ENCODE data around the gene PCSK2.

The PCSK2 gene

DNA sequence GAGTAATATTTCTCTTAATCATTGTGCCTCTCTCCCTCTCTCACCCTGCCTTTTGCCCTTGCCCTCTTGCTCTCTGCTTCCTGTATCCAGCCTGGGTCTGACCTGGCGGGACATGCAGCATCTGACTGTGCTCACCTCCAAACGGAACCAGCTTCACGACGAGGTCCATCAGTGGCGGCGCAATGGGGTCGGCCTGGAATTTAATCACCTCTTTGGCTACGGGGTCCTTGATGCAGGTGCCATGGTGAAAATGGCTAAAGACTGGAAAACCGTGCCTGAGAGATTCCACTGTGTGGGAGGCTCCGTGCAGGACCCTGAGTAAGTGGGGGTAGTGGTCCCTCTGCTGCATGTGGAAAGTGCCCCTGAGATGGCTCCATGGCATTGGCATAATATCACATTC is 238.4 kb downstream of the PCSK2 start:
- DNase-seq (ENCODE audit: extremely low read depth, insufficient read length): no peak
- no peak overlapping the region for H3K4me3 ChIP-seq (replicated peaks; ENCODE audit: low read depth, low read length)
- TF ChIP-seq, protein P1, sequence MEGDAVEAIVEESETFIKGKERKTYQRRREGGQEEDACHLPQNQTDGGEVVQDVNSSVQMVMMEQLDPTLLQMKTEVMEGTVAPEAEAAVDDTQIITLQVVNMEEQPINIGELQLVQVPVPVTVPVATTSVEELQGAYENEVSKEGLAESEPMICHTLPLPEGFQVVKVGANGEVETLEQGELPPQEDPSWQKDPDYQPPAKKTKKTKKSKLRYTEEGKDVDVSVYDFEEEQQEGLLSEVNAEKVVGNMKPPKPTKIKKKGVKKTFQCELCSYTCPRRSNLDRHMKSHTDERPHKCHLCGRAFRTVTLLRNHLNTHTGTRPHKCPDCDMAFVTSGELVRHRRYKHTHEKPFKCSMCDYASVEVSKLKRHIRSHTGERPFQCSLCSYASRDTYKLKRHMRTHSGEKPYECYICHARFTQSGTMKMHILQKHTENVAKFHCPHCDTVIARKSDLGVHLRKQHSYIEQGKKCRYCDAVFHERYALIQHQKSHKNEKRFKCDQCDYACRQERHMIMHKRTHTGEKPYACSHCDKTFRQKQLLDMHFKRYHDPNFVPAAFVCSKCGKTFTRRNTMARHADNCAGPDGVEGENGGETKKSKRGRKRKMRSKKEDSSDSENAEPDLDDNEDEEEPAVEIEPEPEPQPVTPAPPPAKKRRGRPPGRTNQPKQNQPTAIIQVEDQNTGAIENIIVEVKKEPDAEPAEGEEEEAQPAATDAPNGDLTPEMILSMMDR (IDR thresholded peaks at IDR 0.05; ENCODE audit: insufficient read depth, low read length, poor library complexity, severe bottlenecking): no peak
- no peaks in the 10 kb centered on the region for H3K36me3 ChIP-seq (ENCODE audit: control insufficient read depth, insufficient read depth, low read length)
- H3K27me3 ChIP-seq (replicated peaks; ENCODE audit: control insufficient read depth, insufficient read depth, low read length): no peaks in the 10 kb centered on the region

DNA sequence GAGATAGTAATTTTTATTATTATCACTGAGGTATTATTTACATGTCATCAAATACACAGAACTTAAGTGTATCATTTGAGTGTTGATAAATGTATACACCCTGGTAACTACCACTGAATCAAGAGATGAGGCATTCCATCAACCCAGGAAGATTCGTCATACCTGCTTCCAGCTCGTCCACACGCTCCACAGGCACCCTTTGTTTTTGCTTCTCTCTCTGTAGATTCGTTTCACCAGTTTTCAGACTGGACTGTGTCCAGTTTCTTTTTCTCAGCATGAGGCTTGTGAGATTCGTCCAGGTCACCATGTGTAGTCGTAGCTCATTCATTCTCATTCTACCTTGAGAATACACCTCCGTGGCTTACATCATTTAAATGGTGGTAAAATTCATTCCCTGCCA is 239.8 kb downstream of the PCSK2 start:
- TF ChIP-seq, protein P1 (IDR thresholded peaks at IDR 0.05; ENCODE audit: insufficient read depth, low read length, poor library complexity, severe bottlenecking): no peak
- DNase-seq (ENCODE audit: extremely low read depth, insufficient read length): no peak
- no peak overlapping the region for H3K4me3 ChIP-seq (replicated peaks; ENCODE audit: low read depth, low read length)
- H3K36me3 ChIP-seq (ENCODE audit: control insufficient read depth, insufficient read depth, low read length): no peaks in the 10 kb centered on the region
- no peaks in the 10 kb centered on the region for H3K27me3 ChIP-seq (replicated peaks; ENCODE audit: control insufficient read depth, insufficient read depth, low read length)

DNA sequence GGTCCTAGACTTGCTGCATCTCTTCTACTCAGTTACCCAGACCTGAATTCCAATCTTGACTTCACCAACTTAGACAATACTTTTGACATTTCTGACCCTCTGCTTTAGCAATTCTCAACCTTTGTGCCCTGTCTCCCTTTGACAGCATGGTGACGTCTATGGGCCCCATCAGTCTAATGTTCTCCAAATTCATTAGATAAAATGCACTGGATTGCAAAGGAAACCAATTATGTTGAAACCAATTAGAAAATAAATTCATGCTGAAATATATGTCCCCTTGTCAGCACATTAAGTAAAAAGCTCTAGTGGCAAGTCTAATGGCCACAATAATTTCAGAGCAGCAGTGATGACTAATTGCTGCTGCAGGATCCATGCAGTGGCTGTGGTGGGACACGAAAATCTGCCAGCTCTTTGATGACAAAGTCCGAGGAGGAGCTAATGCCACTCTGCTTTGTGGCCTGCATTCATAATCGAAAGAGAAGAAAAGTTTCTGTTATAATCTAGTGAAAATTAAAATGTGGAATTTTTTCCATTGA is 240.3 kb downstream of the PCSK2 start:
- H3K4me3 ChIP-seq (replicated peaks; ENCODE audit: low read depth, low read length): no peak overlapping the region
- TF ChIP-seq, protein P1 (IDR thresholded peaks at IDR 0.05; ENCODE audit: insufficient read depth, low read length, poor library complexity, severe bottlenecking): no peak
- no peak for DNase-seq (ENCODE audit: extremely low read depth, insufficient read length)
- no peaks in the 10 kb centered on the region for H3K27me3 ChIP-seq (replicated peaks; ENCODE audit: control insufficient read depth, insufficient read depth, low read length)
- no peaks in the 10 kb centered on the region for H3K36me3 ChIP-seq (ENCODE audit: control insufficient read depth, insufficient read depth, low read length)

DNA sequence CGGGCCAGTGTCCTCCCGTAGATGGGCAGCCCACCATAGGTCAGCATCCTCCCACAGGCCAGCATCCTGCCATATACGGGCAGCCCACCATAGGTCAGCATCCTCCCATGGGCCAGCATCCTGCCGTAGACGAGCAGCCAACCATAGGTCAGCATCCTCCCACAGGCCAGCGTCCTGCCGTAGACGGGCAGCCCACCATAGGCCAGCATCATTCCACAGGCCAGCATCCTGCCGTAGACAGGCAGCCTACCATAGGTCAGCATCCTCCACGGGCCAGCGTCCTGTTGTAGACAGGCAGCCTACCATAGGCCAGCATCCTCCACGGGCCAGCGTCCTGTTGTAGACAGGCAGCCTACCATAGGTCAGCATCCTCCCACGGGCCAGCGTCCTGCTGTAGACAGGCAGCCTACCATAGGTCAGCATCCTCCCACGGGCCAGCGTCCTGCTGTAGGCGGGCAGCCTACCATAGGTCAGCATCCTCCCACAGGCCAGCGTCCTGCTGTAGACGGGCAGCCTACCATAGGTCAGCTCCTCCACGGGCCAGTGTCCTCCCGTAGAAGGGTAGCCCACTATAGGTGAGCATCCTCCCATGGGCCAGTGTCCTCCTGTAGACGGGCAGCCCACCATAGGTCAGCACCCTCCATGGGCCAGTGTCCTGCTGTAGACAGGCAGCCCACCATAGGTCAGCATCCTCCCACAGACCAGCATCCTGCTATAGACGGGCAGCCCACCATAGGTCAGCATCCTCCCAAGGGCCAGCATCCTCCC is 241.4 kb downstream of the PCSK2 start:
- H3K4me3 ChIP-seq (replicated peaks; ENCODE audit: low read depth, low read length): no peak overlapping the region
- DNase-seq (ENCODE audit: extremely low read depth, insufficient read length): no peak
- no peaks in the 10 kb centered on the region for H3K27me3 ChIP-seq (replicated peaks; ENCODE audit: control insufficient read depth, insufficient read depth, low read length)
- H3K36me3 ChIP-seq (ENCODE audit: control insufficient read depth, insufficient read depth, low read length): no peaks in the 10 kb centered on the region
- TF ChIP-seq, protein P1 (IDR thresholded peaks at IDR 0.05; ENCODE audit: insufficient read depth, low read length, poor library complexity, severe bottlenecking): no peak

DNA sequence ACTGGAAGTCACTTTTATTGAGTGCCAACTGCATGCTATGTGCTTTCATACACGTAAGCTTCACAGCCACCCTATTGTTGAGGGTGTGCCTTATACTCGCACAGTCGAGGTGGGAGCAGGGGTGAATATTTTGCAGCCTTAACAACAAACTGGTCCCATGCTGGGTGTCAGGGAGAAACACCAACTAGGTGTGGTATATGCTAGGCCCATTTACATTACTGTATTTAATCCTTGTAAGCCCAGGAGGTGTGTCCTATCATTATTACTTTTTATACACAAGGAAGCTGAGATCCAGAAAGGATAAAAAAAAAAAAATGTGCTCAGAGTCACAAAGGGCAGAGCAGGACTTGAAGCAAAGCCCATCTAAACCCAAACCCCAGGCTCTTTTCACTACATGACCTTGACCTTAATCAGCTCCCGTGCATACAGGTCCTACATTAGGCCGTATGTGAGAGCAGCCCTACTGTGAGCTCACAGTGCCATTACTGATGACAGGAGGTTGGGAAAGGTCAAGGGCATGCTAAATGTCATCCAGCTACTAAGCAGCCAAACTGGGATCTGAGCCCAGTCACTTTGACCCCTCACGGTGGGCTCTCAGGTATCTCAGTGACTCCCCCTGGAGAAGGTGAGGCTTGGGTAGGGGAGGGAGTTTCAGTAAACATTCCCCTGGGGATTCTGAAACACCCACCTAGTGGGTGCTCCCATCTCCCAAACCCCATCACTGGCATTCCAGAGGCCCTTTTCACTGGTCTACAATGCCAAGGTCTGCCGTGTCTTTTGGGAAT is 242.6 kb downstream of the PCSK2 start:
- DNase-seq (ENCODE audit: extremely low read depth, insufficient read length): no peak
- Histone ChIP-seq H3K36me3 (ENCODE audit: control insufficient read depth, insufficient read depth, low read length) (no peaks in the 10 kb centered on the region), H3K4me3 (replicated peaks; ENCODE audit: low read depth, low read length) (no peak overlapping the region), H3K27me3 (replicated peaks; ENCODE audit: control insufficient read depth, insufficient read depth, low read length) (no peaks in the 10 kb centered on the region; the same call in 1 of the 2 replicates)
- TF ChIP-seq, protein P1 (IDR thresholded peaks at IDR 0.05; ENCODE audit: insufficient read depth, low read length, poor library complexity, severe bottlenecking): no peak
